Fibroblast of lung (primary cell): ENCODE results near the gene DPP6. TPM values are rescaled to one million over a fixed set of nuclear protein-coding genes. Genes with fewer than 3 reads are reported as not detected.

Experiments
- DNase-seq, 2 donors: peaks; one replicate each; pipeline versions ENCODE4 v3.0.0 to v3.0.0-alpha.2; 2010; ENCODE audit warnings: low read depth in 2 of 2
- H2AFZ ChIP-seq: 2 replicates; pipeline ENCODE4 v1.5.1; 2012; ENCODE audit warnings: low read length, control low read depth, inconsistent platforms
- H3K27ac ChIP-seq: 2 replicates; pipeline ENCODE4 v1.5.1; 2011; ENCODE audit warnings: low read length, control low read depth; ENCODE audit not compliant: insufficient read depth
- H3K27me3 ChIP-seq: 2 replicates; pipeline ENCODE4 v1.5.1; 2011; ENCODE audit warnings: mild to moderate bottlenecking, low read length; ENCODE audit not compliant: control insufficient read depth, insufficient read depth
- H3K36me3 ChIP-seq: 2 replicates; pipeline ENCODE4 v1.5.1; 2011; ENCODE audit warnings: low read length; ENCODE audit not compliant: control insufficient read depth, insufficient read depth
- H3K4me1 ChIP-seq: 2 replicates; pipeline ENCODE4 v1.5.1; 2011; ENCODE audit warnings: low read length; ENCODE audit not compliant: control insufficient read depth, insufficient read depth; ENCODE audit errors: extremely low read depth
- H3K4me2 ChIP-seq: 2 replicates; pipeline ENCODE4 v1.5.1; 2011; ENCODE audit warnings: low read length, control low read depth; ENCODE audit not compliant: insufficient read depth; ENCODE audit errors: extremely low read depth
- H3K4me3 ChIP-seq, 4 experiments: fragments of 200-600 bp in 1 of 4; sonication (generic) in 1 of 4; replicated peaks in 1 of 4; 2 replicates each; pipeline ENCODE4 v1.5.1; 2011 to 2016; ENCODE audit warnings: low read length in 4 of 4, low read depth in 3 of 4, mild to moderate bottlenecking in 3 of 4, control low read depth in 2 of 4, inconsistent platforms in 1 of 4, mixed read lengths in 1 of 4; ENCODE audit not compliant: insufficient read depth in 1 of 4; ENCODE audit errors: control extremely low read depth in 1 of 4
- H3K79me2 ChIP-seq: 2 replicates; pipeline ENCODE4 v1.5.1; 2012; ENCODE audit warnings: mild to moderate bottlenecking, low read length, inconsistent platforms; ENCODE audit not compliant: control insufficient read depth, insufficient read depth
- H3K9ac ChIP-seq: 2 replicates; pipeline ENCODE4 v1.5.1; 2011; ENCODE audit warnings: mild to moderate bottlenecking, low read length, control low read depth; ENCODE audit not compliant: insufficient read depth
- H3K9me3 ChIP-seq: 2 replicates; pipeline ENCODE4 v1.5.1; 2012; ENCODE audit warnings: low read depth, low read length; ENCODE audit not compliant: control insufficient read depth, insufficient read depth
- H4K20me1 ChIP-seq: 2 replicates; pipeline ENCODE4 v1.5.1; 2011; ENCODE audit warnings: low read length; ENCODE audit not compliant: control insufficient read depth, insufficient read depth; ENCODE audit errors: extremely low read depth
- CTCF ChIP-seq, 2 donors: IDR thresholded peaks in 1 of 2; conservative IDR thresholded peaks in 1 of 2; 1 replicate in 1 of 2; 2 replicates in 1 of 2; pipeline ENCODE4 v1.5.1; 2011 to 2012; ENCODE audit warnings: low read length in 2 of 2, control low read depth in 1 of 2, inconsistent platforms in 1 of 2, low read depth in 1 of 2, mild to moderate bottlenecking in 1 of 2
- EZH2 ChIP-seq: IDR thresholded peaks from 2 replicates; pipeline ENCODE4 v1.5.1; 2012; ENCODE audit warnings: low read length, control low read depth, mild to moderate bottlenecking; ENCODE audit errors: missing control alignments
- polyA plus RNA-seq, 2 donors: library from polyadenylated mRNA; depleted of rRNA in 1 of 2; stranded (reverse) in 1 of 2; unstranded in 1 of 2; fragments of >200 nt; gene quantifications; 2 replicates each; pipeline ENCODE4 v1.2.1, GENCODE V29; 2011 to 2012; ENCODE audit warnings: missing spikeins in 1 of 2
- total RNA-seq: library from RNA; depleted of rRNA; stranded (reverse); fragments of >200 nt; gene quantifications from 2 replicates; pipeline ENCODE4 v1.2.1, GENCODE V29; 2014

The DPP6 gene
- total and polyA plus RNA-seq, 2 donors (not counting 1 experiment from before 2014, with no cell fraction given) = not detected

- no peak overlapping the region for H3K9ac ChIP-seq
- H3K36me3 ChIP-seq = no peaks in the 10 kb centered on the region
- no peak overlapping the region for H3K4me3 ChIP-seq
- no peak overlapping the region for H2AFZ ChIP-seq
- H4K20me1 ChIP-seq = no peaks in the 10 kb centered on the region
- DNase-seq = no peak
- H3K27me3 ChIP-seq = no peaks in the 10 kb centered on the region
- TF ChIP-seq CTCF (conservative IDR thresholded peaks at IDR 0.05 in 1 of 2, IDR thresholded peaks at IDR 0.05 in 1 of 2; ENCODE audit: low read depth in 1 of 2, low read length in 2 of 2) (no peak), EZH2 (no peak)
- H3K9me3 ChIP-seq = no peaks in the 10 kb centered on the region
- H3K4me2 ChIP-seq = no peak overlapping the region
- H3K79me2 ChIP-seq = no peaks in the 10 kb centered on the region
- no peaks in the 10 kb centered on the region for H3K4me1 ChIP-seq
- H3K27ac ChIP-seq = no peak overlapping the region
Measured at GRCh38 chr7:154574235-154574634, 522.0 kb downstream of the DPP6 start.

- H3K79me2 ChIP-seq = no peaks in the 10 kb centered on the region
- no peaks in the 10 kb centered on the region for H3K9me3 ChIP-seq
- H3K27ac ChIP-seq = no peak overlapping the region
- no peak overlapping the region for H3K4me3 ChIP-seq
- H2AFZ ChIP-seq = no peak overlapping the region
- H4K20me1 ChIP-seq = no peaks in the 10 kb centered on the region
- no peak overlapping the region for H3K9ac ChIP-seq
- no peaks in the 10 kb centered on the region for H3K4me1 ChIP-seq
- H3K36me3 ChIP-seq = no peaks in the 10 kb centered on the region
- TF ChIP-seq EZH2 (no peak), CTCF (conservative IDR thresholded peaks at IDR 0.05 in 1 of 2, IDR thresholded peaks at IDR 0.05 in 1 of 2; ENCODE audit: low read depth in 1 of 2, low read length in 2 of 2) (no peak)
- no peaks in the 10 kb centered on the region for H3K27me3 ChIP-seq
- H3K4me2 ChIP-seq = no peak overlapping the region
- DNase-seq = no peak
Measured at GRCh38 chr7:154575497-154575896, 523.3 kb downstream of the DPP6 start.

GRCh38 chr7:154576604-154577003 lies 524.4 kb downstream of the DPP6 start:
- Histone ChIP-seq H3K4me2 (no peak overlapping the region), H4K20me1 (no peaks in the 10 kb centered on the region), H3K27me3 (no peaks in the 10 kb centered on the region)

More at GRCh38 chr7:154576604-154577003, 524.4 kb downstream of the DPP6 start:
- H3K4me3 ChIP-seq = no peak overlapping the region
- no peak for TF ChIP-seq EZH2
- no peak for TF ChIP-seq CTCF (conservative IDR thresholded peaks at IDR 0.05 in 1 of 2, IDR thresholded peaks at IDR 0.05 in 1 of 2; ENCODE audit: low read depth in 1 of 2, low read length in 2 of 2)
- H3K27ac ChIP-seq = no peak overlapping the region
- no peaks in the 10 kb centered on the region for H3K4me1 ChIP-seq
- H2AFZ ChIP-seq = no peak overlapping the region
- DNase-seq = no peak
- no peaks in the 10 kb centered on the region for H3K79me2 ChIP-seq
- H3K36me3 ChIP-seq = no peaks in the 10 kb centered on the region
- no peak overlapping the region for H3K9ac ChIP-seq
- no peaks in the 10 kb centered on the region for H3K9me3 ChIP-seq
